ENCODE measurements around the gene IVD.

Gene IVD

GRCh38 chr15:40459391-40460015, 53.9 kb downstream of the IVD start:
- no peaks in the 10 kb centered on the region for H3K9me3 ChIP-seq (ENCODE audit: low read depth, low read length)
- TF ChIP-seq EZH2 (IDR thresholded peaks at IDR 0.05): no peak
- no peak for TF ChIP-seq POLR2AphosphoS5 (IDR thresholded peaks at IDR 0.05; ENCODE audit: borderline replicate concordance, low read depth, low read length)
- TF ChIP-seq FOXP2 (optimal IDR thresholded peaks at IDR 0.05; ENCODE audit: control extremely low read depth, extremely low read length, insufficient read depth): no peak
- DNase-seq (ENCODE audit: low read depth, low spot score): no peak
- no peak overlapping the region for H3K4me3 ChIP-seq
- H3K27ac ChIP-seq: no peak overlapping the region
- H3K36me3 ChIP-seq (ENCODE audit: insufficient read depth, low read length): peaks cover 26% of the 10 kb centered on the region; the same call in 1 of the 2 replicates
- no peak overlapping the region for H3K9ac ChIP-seq (ENCODE audit: insufficient read length)

- Histone ChIP-seq H3K36me3 (ENCODE audit: insufficient read depth, low read length) (peaks cover 35% of the 10 kb centered on the region; the same call in 1 of the 2 replicates), H3K9me3 (ENCODE audit: low read depth, low read length) (no peaks in the 10 kb centered on the region), H3K4me3 (no peak overlapping the region), H3K9ac (ENCODE audit: insufficient read length) (no peak overlapping the region), H3K27ac (no peak overlapping the region)
- TF ChIP-seq FOXP2 (optimal IDR thresholded peaks at IDR 0.05; ENCODE audit: control extremely low read depth, extremely low read length, insufficient read depth): no peak
- no peak for TF ChIP-seq POLR2AphosphoS5 (IDR thresholded peaks at IDR 0.05; ENCODE audit: borderline replicate concordance, low read depth, low read length)
- no peak for TF ChIP-seq EZH2 (IDR thresholded peaks at IDR 0.05)
- DNase-seq (ENCODE audit: low read depth, low spot score): no peak
Measured at GRCh38 chr15:40460404-40460803, 54.8 kb downstream of the IVD start.

DNA sequence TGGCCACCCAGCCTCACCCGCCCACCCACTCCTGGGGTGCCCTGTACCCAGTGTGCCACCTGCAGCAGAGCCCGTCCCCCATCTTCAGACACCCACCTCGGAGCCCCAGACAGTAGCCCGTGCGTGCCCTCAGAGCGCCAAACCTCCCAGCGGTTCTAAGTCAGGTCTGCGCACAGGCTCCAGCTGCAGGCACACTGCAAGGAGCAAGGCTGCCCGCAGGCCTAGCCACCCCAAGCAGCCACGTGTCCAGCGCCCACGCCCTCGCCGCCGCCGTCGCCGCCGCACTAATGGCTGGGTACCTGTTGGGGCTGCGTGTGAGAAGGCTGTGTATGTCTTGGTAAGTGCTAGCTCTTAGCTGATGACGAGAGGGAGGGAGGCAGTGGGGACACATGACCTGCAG, 56.4 kb downstream of the IVD start:
- Histone ChIP-seq H3K9me3 (ENCODE audit: low read depth, low read length) (no peaks in the 10 kb centered on the region), H3K36me3 (ENCODE audit: insufficient read depth, low read length) (peaks cover 42% of the 10 kb centered on the region; the same call in 1 of the 2 replicates), H3K27ac (no peak overlapping the region), H3K9ac (ENCODE audit: insufficient read length) (no peak overlapping the region), H3K4me3 (no peak overlapping the region)
- no peak for TF ChIP-seq POLR2AphosphoS5 (IDR thresholded peaks at IDR 0.05; ENCODE audit: borderline replicate concordance, low read depth, low read length)
- no peak for TF ChIP-seq FOXP2 (optimal IDR thresholded peaks at IDR 0.05; ENCODE audit: control extremely low read depth, extremely low read length, insufficient read depth)
- TF ChIP-seq EZH2 (IDR thresholded peaks at IDR 0.05): no peak
- DNase-seq (ENCODE audit: low read depth, low spot score): no peak

DNA sequence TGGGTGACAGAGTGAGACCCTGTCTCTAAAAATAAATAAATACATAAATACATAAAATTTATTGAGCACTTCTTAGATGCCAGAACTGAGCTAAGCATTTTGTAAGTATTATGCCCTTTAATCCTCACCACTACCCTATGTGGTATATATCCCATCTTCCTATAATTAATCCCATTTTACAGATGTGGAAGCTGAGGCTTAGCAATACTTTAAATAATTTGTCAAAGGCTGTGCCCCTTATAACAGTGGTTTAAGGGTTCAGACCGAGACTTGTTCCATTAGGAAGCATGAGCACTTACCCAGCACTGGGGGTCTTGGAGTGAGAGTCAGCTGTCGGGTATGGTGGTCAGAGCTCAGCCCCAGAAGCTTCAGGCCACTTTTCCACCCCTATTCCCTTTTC, 57.7 kb downstream of the IVD start:
- no peak for DNase-seq (ENCODE audit: low read depth, low spot score)
- TF ChIP-seq EZH2 (IDR thresholded peaks at IDR 0.05) (no peak), POLR2AphosphoS5 (IDR thresholded peaks at IDR 0.05; ENCODE audit: borderline replicate concordance, low read depth, low read length) (no peak), FOXP2 (optimal IDR thresholded peaks at IDR 0.05; ENCODE audit: control extremely low read depth, extremely low read length, insufficient read depth) (no peak)
- Histone ChIP-seq H3K9ac (ENCODE audit: insufficient read length) (no peak overlapping the region), H3K27ac (no peak overlapping the region), H3K4me3 (no peak overlapping the region), H3K36me3 (ENCODE audit: insufficient read depth, low read length) (peaks cover 42% of the 10 kb centered on the region; the same call in 1 of the 2 replicates), H3K9me3 (ENCODE audit: low read depth, low read length) (no peaks in the 10 kb centered on the region)

DNA sequence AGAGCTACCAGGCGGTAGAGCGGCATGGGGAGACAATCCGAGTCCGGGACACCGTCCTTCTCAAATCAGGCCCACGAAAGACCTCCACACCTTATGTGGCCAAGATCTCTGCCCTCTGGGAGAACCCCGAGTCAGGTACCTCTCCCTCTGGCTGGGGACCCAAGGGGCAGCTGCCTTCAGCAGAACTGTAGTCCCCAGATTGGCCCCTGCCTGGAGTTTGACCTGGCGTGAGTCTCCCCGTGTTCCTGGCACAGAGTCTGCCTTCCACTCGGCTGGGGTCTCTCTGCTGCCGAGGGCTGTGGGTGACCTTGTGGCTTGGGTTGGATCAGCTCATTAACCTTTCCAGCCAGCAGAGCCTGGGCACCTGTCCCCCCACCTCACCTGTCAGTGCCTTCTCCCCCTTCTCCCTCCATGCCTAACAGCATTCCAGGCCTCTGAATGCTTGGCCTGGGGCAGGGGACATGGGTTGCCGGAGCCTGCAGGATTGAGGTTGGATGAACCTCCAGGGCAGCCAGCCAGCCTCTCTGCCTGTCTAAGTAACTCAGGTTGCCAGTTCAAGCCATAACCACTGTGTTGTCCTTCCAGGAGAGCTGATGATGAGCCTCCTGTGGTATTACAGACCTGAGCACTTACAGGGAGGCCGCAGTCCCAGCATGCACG, 58.4 kb downstream of the IVD start:
- no peaks in the 10 kb centered on the region for H3K9me3 ChIP-seq (ENCODE audit: low read depth, low read length)
- H3K4me3 ChIP-seq: no peak overlapping the region
- no peak for DNase-seq (ENCODE audit: low read depth, low spot score)
- peaks cover 39% of the 10 kb centered on the region; the same call in 1 of the 2 replicates for H3K36me3 ChIP-seq (ENCODE audit: insufficient read depth, low read length)
- no peak overlapping the region for H3K9ac ChIP-seq (ENCODE audit: insufficient read length)
- H3K27ac ChIP-seq: no peak overlapping the region
- TF ChIP-seq POLR2AphosphoS5 (IDR thresholded peaks at IDR 0.05; ENCODE audit: borderline replicate concordance, low read depth, low read length) (no peak), EZH2 (IDR thresholded peaks at IDR 0.05) (no peak), FOXP2 (optimal IDR thresholded peaks at IDR 0.05; ENCODE audit: control extremely low read depth, extremely low read length, insufficient read depth) (no peak)

GRCh38 chr15:40464595-40465185, 59.1 kb downstream of the IVD start:
- TF ChIP-seq POLR2AphosphoS5 (IDR thresholded peaks at IDR 0.05; ENCODE audit: borderline replicate concordance, low read depth, low read length): no peak
- TF ChIP-seq FOXP2 (optimal IDR thresholded peaks at IDR 0.05; ENCODE audit: control extremely low read depth, extremely low read length, insufficient read depth): no peak
- TF ChIP-seq EZH2 (IDR thresholded peaks at IDR 0.05): no peak
- no peak for DNase-seq (ENCODE audit: low read depth, low spot score)
- Histone ChIP-seq H3K4me3 (no peak overlapping the region), H3K9me3 (ENCODE audit: low read depth, low read length) (no peaks in the 10 kb centered on the region), H3K9ac (ENCODE audit: insufficient read length) (no peak overlapping the region), H3K36me3 (ENCODE audit: insufficient read depth, low read length) (peaks cover 37% of the 10 kb centered on the region; the same call in 1 of the 2 replicates), H3K27ac (no peak overlapping the region)

DNA sequence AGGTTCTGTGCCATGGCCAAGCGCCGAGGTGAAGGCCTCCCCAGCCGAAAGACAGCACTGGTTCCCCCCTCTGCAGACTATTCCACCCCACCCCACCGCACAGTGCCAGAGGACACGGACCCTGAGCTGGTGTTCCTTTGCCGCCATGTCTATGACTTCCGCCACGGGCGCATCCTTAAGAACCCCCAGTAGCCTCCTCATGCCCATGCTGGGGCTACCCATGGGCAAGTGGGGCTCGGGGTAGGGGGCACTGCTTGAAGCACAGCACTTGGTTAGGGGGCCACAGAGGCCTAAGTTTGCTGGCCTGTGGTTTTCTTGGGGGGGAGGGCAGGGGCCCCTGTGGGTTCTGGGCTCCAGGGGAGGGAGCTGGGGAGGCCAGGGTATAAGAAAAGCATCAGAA, 60.3 kb downstream of the IVD start:
- Histone ChIP-seq H3K9ac (ENCODE audit: insufficient read length) (no peak overlapping the region), H3K36me3 (ENCODE audit: insufficient read depth, low read length) (peaks cover 37% of the 10 kb centered on the region; the same call in 1 of the 2 replicates), H3K27ac (no peak overlapping the region), H3K4me3 (no peak overlapping the region), H3K9me3 (ENCODE audit: low read depth, low read length) (no peaks in the 10 kb centered on the region)
- DNase-seq (ENCODE audit: low read depth, low spot score): no peak
- no peak for TF ChIP-seq POLR2AphosphoS5 (IDR thresholded peaks at IDR 0.05; ENCODE audit: borderline replicate concordance, low read depth, low read length)
- TF ChIP-seq EZH2 (IDR thresholded peaks at IDR 0.05): no peak
- no peak for TF ChIP-seq FOXP2 (optimal IDR thresholded peaks at IDR 0.05; ENCODE audit: control extremely low read depth, extremely low read length, insufficient read depth)
